Mucosa of stomach (tissue), 1 donor: ENCODE data around the gene REC114.

Source experiments
- H3K27me3 ChIP-seq: one replicate; pipeline ENCODE4 v1.7.0; 2013; ENCODE audit warnings: mild to moderate bottlenecking, low read length; ENCODE audit not compliant: control insufficient read depth, insufficient read depth
- H3K36me3 ChIP-seq: one replicate; pipeline ENCODE4 v1.7.0; 2013; ENCODE audit warnings: low read length; ENCODE audit not compliant: control insufficient read depth, insufficient read depth
- H3K4me1 ChIP-seq: one replicate; pipeline ENCODE4 v1.7.0; 2013; ENCODE audit warnings: mild to moderate bottlenecking, low read length; ENCODE audit not compliant: control insufficient read depth, insufficient read depth
- H3K4me3 ChIP-seq: one replicate; pipeline ENCODE4 v1.7.0; 2013; ENCODE audit warnings: low read length
- H3K9ac ChIP-seq: one replicate; pipeline ENCODE4 v1.7.0; 2013; ENCODE audit warnings: mild to moderate bottlenecking, low read length, moderate library complexity
- H3K9me3 ChIP-seq: one replicate; pipeline ENCODE4 v1.7.0; 2013; ENCODE audit warnings: mild to moderate bottlenecking, low read length, moderate library complexity; ENCODE audit not compliant: control insufficient read depth
- donor health status: Pancreatic carcinoma.

The REC114 gene

GRCh38 chr15:73601451-73602445 lies 158.8 kb downstream of the REC114 start:
- Histone ChIP-seq H3K4me3 (no peak overlapping the region), H3K9me3 (no peaks in the 10 kb centered on the region), H3K27me3 (no peaks in the 10 kb centered on the region), H3K36me3 (no peaks in the 10 kb centered on the region), H3K4me1 (peaks cover 46% of the 10 kb centered on the region), H3K9ac (no peak overlapping the region)

DNA sequence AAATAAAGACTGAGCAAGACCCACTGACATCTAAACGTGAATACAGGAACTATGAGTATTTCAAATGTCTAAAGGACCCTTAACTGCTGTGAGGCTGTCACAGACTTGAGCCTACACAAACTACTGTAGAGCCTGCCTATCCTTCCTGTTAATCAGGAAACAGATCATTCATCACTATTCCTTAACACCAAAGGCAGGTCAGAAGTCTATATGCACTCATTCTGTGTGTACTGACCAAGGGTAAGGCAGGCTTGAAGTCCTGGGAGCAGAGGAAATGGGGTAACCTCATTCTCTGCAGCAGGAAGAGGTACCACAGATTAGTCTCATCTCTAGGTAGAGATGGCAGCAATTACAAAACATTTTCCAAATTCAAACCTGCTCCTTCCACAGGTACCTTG lies 159.5 kb downstream of the REC114 start:
- no peak overlapping the region for H3K9ac ChIP-seq

DNA sequence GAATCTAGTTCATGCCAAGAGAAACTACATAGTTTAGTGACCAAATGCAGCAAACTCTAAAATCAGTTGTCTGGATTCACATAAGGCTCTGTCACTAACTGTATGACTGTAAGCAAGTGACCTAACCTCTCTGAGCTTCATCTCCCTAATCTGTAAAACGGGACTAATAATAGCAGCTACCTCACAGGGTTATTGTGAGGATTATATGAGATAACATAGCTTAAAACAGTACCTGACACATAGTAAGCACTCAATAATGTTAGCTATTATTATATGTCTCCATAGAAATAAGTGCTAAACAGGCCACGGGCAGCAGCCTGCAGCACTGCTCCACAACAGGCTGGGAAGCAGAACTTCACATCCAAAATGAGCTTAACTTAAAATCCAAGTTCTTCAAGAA lies 160.0 kb downstream of the REC114 start:
- H3K4me1 ChIP-seq, result peaks cover 45% of the 10 kb centered on the region
- no peaks in the 10 kb centered on the region for H3K27me3 ChIP-seq
- no peak overlapping the region for H3K4me3 ChIP-seq
- no peak overlapping the region for H3K9ac ChIP-seq
- no peaks in the 10 kb centered on the region for H3K36me3 ChIP-seq
- no peaks in the 10 kb centered on the region for H3K9me3 ChIP-seq

More for the DNA sequence above, 159.5 kb downstream of the REC114 start:
- Histone ChIP-seq H3K27me3 (no peaks in the 10 kb centered on the region), H3K9me3 (no peaks in the 10 kb centered on the region), H3K4me1 (peaks cover 45% of the 10 kb centered on the region), H3K36me3 (no peaks in the 10 kb centered on the region), H3K4me3 (no peak overlapping the region)

DNA sequence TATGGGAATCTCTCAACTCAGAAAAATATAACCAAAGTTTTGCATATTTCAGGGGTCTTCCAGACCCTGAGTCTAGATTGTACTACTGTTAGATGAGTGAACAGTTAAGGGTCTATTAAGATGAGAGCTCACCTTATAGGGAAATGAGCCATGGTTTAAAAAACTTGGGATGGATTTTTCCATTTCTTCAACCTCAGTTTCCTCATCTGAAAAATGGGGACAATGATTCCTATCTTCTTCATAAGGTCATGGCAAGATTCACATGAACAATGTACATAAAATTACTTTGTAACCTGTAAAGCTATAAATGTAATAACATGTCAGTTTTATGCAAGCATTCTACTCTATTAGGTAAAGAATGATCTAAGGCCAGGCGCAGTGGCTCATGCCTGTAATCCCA lies 161.5 kb downstream of the REC114 start:
- no peak overlapping the region for H3K4me3 ChIP-seq

DNA sequence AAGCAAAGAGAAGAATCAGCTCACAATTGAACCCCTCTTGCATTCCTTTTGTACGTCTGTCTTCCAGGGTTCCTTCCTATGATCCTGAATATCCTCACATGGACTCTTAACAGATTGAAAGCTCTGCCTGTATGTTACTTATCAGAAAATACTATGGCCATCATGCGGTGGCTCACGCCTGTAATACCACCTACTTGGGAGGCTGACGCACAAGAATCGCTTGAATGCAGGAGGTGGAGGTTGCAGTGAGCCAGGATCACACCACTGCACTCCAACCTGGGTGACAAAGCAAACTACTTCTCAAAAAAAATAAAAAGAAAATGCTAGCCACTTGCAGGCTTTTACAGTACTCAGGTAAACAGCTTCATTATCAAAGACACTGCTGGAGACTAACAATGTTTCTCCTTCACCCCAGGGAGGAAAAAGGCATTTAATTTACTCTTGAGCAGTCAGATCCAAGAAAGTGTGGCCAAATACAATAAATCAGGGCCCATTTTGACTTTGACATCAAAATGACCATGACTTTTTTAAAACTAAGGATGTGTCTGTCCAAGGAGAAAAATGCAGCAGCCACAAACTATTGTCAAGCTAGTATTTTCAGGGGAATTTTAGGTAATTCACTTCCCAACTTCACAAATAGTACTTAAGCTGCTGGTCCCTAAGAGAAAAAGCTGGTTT lies 162.9 kb downstream of the REC114 start:
- Histone ChIP-seq H3K27me3 (no peaks in the 10 kb centered on the region), H3K4me3 (no peak overlapping the region), H3K9me3 (no peaks in the 10 kb centered on the region), H3K36me3 (no peaks in the 10 kb centered on the region), H3K4me1 (peaks cover 30% of the 10 kb centered on the region), H3K9ac (no peak overlapping the region)

More for the DNA sequence above, 161.5 kb downstream of the REC114 start:
- Histone ChIP-seq H3K36me3 (no peaks in the 10 kb centered on the region), H3K9ac (no peak overlapping the region), H3K9me3 (no peaks in the 10 kb centered on the region), H3K27me3 (no peaks in the 10 kb centered on the region), H3K4me1 (peaks cover 40% of the 10 kb centered on the region)

GRCh38 chr15:73607405-73607804 lies 164.4 kb downstream of the REC114 start:
- H3K4me1 ChIP-seq, result peaks cover 15% of the 10 kb centered on the region
- H3K9ac ChIP-seq, result no peak overlapping the region
- no peaks in the 10 kb centered on the region for H3K36me3 ChIP-seq
- H3K4me3 ChIP-seq, result no peak overlapping the region
- no peaks in the 10 kb centered on the region for H3K27me3 ChIP-seq
- no peaks in the 10 kb centered on the region for H3K9me3 ChIP-seq

- Histone ChIP-seq H3K36me3 (no peaks in the 10 kb centered on the region), H3K4me3 (no peak overlapping the region), H3K9ac (no peak overlapping the region), H3K27me3 (no peaks in the 10 kb centered on the region), H3K9me3 (no peaks in the 10 kb centered on the region), H3K4me1 (peaks cover 11% of the 10 kb centered on the region)
Observed at GRCh38 chr15:73607843-73608242, 164.9 kb downstream of the REC114 start.

DNA sequence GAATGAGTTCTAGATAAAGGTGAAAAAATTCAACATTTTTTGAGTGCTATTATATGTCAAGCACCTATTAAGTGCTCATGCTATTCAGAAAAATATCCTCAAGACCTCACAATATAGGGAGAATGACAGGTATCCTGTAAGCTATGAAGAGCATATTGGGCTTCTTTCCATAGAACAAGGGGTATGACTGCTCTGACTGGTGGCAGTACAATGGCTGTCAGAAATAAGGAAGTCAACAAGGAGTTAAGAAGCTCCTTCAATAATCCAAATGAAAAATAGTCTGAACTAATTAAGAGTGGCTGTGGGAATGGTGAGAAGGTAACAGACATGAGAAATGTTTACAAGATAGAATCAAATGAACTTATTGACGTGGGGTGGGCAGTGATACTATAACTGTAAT lies 165.5 kb downstream of the REC114 start:
- no peaks in the 10 kb centered on the region for H3K36me3 ChIP-seq
- peaks cover 6% of the 10 kb centered on the region for H3K4me1 ChIP-seq
- no peaks in the 10 kb centered on the region for H3K27me3 ChIP-seq
- no peak overlapping the region for H3K4me3 ChIP-seq
- H3K9me3 ChIP-seq, result no peaks in the 10 kb centered on the region
- no peak overlapping the region for H3K9ac ChIP-seq

GRCh38 chr15:73608941-73609340 lies 166.0 kb downstream of the REC114 start:
- peaks cover 6% of the 10 kb centered on the region for H3K4me1 ChIP-seq
- H3K4me3 ChIP-seq, result no peak overlapping the region
- no peak overlapping the region for H3K9ac ChIP-seq
- no peaks in the 10 kb centered on the region for H3K27me3 ChIP-seq
- no peaks in the 10 kb centered on the region for H3K36me3 ChIP-seq
- H3K9me3 ChIP-seq, result no peaks in the 10 kb centered on the region
